ELF-1 (cell line): ENCODE results near the gene TJAP1.
"Not testable (repeated sequence)": the region's sequence is repeated elsewhere in the genome, so short reads cannot be mapped to it uniquely, and the experiment has no call there.

Experiments
- DNase-seq: peaks from one replicate; pipeline ENCODE4 v3.0.0-alpha.2; 2016; ENCODE audit warnings: low read depth, low spot score

TJAP1 gene

DNA sequence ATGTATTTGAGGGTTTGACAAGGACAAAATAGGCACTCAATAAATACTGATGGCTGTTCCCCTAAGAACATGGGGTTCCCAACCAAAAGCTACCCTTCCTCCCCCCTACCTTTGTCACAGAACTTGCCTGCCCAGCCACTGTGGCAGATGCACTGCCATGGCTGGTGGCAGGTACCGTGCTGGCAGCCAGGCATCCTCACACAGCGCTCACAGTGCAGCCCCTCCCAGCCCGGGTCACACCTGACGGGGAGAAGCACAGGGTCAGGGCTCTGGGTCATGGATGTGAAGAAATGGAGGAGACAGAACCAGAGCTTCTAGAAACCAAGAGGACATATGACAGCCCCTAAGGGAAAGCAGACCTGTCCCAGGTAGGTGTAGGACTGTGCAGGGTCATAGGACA lies 24.5 kb upstream of the TJAP1 start:
- no peak for DNase-seq

DNA sequence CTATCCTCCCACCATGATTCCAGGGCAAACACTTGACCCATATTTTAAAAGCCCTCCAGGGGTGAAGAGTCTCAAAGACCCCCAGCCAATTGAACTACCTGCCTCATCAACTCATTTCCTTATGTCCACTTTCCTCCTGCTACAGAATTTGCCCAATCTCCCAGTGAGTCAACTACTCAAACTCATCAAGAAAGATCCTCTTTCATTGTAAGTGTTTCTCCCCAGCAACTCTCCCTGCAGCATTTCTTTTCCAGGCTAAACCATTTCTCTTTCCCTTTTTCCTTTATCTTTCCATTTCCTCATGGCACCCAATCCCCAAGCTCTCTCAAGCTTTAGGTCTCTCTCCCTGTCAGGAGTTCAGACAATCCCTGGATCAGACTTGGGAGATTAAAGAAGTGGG lies 23.5 kb upstream of the TJAP1 start:
- no peak for DNase-seq

DNA sequence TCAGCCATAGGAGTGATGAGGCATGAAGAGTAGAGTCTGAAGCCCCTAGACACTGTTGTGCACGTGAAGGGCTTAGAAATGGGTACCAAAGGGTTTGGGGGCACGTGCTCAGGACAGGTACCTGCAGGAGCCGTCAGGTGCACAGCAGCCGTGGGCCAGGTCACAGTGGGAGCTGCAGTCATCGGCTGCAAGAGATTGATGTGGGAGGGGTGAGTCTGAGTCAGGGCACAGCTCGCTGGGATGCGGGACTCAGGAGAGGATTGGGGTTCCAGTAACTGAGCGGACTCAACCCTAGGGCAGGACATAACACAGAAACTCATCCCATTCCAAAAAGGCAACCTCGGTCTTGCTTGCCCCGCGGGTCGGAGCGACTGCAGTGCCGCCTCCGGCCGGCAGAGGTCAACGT lies 23.1 kb upstream of the TJAP1 start:
- DNase-seq, result no peak

DNA sequence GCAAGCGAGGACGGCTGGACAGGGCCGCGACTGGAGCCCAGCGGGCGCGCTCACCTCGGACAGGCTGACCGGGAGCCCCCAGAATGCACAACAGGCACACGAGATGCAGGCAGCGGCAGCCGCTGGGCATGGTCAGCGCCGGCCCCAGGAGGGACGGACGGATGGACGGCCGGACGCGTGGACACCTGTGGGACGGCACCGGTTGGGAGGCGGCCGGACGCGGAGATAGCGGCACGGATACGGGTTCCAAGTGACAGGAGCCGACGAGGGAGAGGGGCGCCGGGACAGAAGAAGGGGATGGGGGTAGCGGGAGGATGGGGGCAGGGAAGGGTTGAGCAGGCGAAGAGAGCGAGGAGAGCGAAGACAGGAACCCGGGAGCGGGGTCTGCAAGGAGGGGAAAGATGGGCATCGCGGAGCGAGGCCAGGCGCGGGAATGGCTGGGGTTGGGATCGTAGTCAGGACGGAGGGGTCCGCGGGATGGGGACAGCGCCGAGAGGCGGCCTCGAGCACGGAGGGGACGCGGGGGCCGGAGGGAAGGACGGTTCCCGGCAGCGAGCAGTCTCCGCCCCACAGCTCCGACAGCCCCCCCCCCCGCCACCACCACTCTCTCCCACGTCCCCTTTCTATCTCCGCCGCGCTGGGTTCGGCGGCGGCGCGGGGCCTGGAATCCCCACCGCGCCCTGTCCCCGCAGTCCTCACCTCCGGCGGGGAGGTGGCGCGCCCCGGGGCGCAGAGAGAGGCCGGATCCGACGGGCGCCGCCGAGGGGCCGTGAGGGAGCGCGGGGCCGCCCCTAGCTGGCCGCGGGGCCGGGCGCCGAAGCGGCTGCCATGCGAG lies 22.5 kb upstream of the TJAP1 start:
- DNase-seq, result peak; percentile 89

DNA sequence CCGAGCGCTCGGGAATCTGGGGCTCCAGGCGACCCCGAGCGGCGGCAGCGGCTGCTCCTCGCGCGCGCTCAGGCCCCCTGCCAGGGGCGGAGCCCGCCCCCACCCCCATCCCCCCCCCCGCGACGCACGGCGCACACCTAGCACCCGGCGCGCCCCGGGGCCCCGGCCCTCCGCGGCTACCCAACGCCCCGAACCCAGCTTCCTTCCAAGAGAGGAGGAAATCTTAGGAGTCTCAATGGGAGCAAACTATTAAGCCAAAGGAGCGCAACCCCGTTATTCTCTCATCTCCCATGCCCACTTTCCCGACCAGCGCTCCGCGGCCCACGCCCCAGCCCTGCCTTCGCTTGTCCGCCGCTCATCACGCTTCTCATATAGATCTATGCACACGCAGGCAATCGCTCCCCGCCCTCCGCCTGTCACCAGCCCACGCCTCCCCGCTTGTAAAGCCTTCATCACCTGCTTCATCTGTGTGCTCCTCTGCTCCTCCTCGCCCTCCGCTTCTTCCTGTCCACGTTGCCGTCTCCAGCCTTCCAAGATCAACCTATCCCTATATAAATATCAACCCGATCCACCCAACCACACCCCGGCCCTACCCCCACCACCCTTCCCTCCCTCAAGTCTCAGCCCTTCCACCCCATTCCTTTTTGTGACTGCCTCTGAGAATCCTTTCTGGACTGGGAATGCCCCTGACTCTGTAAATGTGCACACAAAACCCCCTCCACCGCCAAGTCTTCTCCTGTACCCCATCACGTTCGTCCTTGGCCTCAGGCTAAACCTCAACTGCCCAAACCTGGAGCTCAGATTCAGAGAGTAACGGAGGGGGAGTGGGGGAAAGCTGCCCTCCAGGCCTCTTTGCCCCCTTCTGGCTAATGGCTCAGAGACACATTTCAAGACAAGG lies 21.6 kb upstream of the TJAP1 start, which contains the start of gene DLK2:
Gene DLK2 (minus strand): TSS at position 18 of the 898 bp plus-strand sequence. CDS start 723 bp downstream, outside the sequence.
- DNase-seq, result peak; percentile 37

DNA sequence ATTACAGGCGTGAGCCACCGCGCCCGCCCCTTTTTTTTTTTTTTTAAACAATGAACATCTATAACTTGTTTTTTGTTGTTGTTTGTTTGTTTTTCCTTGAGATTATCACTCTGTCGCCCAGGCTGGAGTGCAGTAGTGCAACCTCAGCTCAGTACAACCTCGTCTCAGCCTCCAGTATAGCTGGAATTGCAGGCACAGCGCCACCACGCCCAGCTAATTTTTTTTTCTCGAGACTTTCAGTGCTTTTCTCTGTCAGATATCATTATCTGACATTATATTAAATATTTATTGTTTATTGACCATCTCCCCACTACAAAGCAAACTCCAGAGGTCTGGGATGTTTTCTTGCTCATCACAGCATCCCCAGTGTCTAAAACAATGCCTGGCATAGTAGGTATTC lies 19.7 kb upstream of the TJAP1 start:
- no peak for DNase-seq

DNA sequence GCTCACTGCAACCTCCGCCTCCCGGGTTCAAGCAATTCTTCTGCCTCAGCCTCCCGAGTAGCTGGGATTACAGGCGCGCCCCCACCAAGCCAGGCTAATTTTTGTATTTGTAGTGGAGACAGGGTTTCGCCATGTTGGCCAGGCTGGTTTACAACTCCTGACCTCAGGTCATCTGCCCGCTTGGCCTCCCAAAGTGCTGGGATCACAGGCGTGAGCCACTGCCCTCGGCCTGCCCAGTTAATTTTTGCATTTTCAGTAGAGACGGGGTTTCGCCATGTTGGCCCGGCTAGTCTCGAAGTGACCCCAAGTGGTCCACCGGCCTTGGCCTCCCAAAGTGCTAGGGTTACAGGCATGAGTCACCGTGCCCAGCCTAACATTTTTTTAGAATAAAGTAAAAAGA lies 19.2 kb upstream of the TJAP1 start:
- not testable (repeated sequence) for DNase-seq

DNA sequence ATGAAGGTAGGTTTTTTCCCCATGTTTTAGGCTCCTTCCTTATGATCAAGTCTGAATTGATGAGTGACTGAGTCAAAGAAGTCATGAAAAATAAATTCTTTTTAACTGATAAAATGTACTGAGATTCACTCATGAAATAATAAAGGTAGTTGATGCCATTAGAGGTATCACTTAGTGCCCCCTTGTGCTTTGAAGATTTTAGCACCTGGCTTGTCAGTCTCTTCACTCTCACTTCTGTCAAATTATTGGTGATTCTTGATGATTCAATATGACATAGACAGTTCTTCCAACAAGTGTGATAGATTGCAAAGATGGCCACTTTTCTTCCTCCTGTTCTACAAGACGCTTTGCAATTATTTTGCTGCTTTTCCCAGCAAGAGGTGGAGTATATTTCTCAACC lies 17.8 kb upstream of the TJAP1 start:
- no peak for DNase-seq

DNA sequence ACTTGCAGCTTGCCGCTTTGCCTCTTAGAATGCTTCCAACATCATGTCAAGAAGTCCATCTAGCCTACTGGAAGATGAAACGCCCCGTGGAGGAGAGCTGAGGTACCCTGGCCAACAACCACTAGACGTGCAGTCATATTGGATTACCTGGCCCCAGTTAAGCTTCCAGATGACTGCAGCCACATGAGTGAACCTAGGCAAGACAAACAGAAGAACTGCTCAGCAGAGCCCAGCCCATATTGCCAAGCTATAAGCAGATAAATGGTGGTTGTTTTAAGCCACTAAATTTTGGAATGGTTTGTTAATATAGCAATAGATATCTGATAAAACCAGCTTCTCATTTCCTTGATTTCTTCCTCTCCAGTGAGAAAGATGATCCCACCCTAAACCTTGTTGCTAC lies 17.3 kb upstream of the TJAP1 start:
- DNase-seq, result no peak

DNA sequence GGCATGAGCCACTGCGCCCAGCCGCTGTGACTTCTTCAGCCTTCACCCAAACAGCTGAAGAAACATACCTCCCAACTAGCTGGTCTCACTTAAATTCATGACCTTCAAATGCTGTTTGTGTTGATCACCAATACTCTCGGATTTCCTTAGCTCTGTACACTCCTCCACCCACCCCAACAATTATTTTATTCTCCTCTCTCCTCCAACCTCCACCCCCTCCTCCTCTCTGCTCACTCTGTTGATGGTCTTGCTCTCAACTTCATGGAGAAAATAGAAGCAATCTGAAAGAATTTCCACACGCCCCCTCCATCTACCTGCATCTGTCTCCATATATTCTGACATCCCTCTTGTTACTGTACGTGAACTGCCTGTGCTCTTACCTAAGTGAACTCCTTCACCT lies 15.4 kb upstream of the TJAP1 start:
- DNase-seq, result no peak

DNA sequence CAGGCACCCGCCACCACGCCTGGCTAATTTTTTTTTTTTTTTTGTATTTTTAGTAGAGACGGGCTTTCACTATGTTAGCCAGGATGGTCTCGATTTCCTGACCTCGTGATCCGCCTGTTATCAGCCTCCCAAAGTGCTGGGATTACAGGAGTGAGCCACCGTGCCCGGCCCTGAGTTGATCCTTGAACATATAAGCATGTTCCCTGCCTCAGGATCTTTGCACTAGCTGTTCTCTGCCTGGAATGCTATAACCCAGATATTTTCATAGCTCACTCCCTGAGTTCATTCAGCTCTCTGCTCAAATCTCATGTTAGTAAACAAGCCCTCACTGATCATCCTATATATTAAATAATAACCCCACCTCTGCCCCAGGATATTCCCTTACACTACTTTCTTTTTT lies 13.0 kb upstream of the TJAP1 start:
- no peak for DNase-seq

DNA sequence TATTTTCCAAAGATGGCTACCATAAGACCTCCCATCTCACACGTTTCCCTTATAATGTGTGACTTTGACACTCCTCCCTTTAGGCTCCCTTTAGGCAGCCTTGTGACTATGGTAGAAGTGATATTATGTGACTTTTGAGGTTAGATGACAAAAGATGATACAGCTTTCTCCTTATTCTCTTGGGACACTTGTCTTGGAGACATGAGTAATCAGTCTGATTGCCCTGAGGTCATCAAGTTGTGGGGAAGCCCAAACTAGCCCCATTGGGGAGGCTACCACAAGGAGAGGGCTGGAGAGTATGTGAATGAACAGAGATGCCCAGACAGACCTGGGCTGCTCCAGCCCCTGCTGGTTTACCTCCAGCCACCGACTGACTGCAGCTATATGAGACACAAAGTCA lies 11.4 kb upstream of the TJAP1 start:
- no peak for DNase-seq

DNA sequence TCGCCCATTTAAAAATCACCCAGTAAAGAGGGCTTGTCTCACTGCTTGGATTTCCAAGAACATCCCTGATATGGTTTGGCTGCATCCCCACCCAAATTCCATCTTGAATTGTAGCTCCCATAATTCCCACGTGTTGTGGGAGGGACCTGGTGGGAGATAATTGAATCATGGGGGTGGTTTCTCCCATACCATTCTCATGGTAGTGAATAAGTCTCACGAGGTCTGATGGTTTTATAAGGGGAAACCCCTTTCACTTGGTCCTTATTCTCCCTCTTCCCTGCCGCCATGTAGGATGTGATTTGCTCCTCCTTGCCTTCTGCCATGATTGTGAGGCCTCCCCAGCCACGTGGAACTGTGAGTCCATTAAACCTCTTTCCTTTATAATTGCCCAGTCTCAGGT lies 10.1 kb upstream of the TJAP1 start:
- DNase-seq, result not testable (repeated sequence)

DNA sequence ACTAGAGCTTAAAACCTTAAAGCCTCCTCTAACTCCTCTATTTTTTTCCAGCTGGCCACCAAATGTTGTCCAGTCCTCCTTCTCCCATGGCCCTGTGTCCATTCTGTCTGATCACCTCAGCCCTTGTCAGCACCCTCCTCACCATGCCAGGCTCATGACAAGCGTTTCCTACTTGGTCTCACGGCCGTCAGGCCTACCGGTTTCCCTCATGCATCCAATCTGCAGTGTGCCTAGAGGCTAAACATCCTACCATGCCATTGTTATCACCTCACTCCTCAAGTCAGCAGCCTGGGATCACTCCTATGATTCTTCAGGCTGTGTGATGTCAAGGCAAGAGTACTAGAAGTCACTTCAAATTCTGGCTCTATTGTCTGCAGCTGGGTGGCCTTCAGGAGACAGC lies 9.6 kb upstream of the TJAP1 start:
- peak; percentile 62 for DNase-seq

DNA sequence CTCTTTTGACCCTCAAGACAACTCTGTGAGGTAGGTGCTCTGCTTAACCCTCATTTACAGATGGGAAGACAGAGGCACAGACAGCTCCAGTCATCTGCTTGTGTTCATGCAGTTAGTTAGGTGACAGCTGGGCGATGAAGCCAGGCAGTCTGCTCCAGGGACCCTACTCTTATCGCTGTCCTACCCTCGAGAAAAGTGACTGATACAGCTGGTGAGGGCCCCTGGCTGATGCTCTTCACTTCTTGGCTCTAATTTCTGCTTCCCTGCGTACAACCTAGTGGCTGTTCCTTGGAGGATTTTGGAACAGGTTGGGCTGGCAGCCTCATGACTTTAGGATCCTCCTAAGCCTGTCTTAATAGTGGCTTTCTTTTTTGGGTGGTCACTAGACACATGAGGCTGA lies 9.1 kb upstream of the TJAP1 start:
- no peak for DNase-seq

DNA sequence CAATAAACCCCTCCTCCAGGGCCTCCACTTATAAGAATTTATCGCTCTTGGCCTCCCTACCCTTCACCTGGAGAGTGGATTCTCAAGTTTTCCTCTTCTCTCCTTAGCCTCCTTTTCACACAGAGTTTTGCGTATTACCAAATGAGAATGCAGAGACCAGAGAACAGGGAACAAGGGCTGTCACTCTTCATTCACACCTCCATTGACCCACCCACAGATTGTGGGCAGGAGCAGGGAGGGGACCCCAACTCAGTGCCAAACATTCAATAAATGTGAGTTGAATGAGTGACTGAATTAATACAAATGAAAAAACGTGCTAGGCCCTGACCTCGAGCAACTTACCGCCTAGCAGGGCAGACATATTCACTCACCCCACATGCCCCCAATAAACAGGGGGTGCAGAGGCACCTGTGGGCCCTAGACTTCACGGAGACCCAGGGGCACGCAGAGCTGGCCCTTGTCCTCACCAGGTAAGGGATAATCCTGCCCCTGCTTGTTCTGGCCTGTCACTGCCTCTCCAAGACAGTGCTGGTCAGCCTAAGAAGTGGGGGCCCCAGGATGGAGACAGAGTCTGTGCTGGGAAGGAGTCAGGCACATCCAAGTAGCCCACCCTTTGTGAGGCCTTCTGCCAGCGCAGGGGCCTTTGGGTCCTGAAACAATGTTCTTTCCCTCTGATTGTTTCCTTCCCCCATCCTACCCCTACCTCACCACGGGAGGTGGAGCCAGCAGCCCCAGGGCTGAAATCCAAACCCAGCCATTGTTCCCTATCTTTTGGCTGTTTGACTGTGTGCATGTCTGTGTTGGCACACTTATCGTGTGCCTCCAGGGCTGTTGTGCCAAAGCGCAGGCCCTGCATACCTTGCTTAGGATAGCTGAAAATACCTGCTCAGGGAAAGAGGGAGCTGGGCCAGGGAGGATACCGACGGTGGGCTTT lies 8.4 kb upstream of the TJAP1 start:
- peak; percentile 93 for DNase-seq

DNA sequence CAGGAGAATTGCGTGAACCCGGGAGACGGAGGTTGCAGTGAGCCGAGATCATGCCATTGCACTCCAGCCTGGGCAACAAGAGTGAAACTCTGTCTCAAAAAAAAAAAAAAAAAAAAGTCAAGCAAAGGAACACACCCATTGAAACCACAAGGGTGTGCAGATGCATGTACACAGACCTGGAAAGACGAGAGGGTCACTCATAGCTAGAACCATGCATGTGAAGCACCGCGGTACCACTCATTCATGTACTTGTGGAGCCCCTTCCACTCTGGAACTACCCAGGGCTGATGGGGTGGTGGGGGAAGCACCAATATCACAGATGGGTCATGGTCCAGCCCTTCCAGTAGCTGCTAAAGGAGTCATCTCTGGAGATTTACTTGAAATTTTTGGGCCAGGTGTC lies 7.4 kb upstream of the TJAP1 start:
- DNase-seq, result no peak

DNA sequence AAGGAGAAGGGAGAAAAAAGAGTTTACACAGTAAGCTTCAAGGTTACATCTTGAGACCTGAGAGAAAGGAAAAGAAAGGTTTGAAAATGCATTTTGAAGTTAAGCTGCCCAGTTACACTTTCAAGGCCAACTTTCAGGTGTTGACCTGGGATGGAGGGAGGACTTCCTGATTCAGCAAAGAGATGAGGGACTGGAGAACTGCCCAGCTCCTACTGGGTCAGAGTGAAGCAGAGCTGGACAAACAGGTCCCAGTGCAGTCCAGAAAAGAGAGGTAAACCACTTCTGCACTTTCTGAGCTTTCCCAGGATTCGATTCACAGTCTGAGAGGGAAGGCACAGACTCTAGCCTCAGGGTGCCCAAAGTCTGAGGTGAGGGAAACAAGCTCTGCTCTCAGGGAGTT lies 6.0 kb upstream of the TJAP1 start:
- DNase-seq, result peak; percentile 53

DNA sequence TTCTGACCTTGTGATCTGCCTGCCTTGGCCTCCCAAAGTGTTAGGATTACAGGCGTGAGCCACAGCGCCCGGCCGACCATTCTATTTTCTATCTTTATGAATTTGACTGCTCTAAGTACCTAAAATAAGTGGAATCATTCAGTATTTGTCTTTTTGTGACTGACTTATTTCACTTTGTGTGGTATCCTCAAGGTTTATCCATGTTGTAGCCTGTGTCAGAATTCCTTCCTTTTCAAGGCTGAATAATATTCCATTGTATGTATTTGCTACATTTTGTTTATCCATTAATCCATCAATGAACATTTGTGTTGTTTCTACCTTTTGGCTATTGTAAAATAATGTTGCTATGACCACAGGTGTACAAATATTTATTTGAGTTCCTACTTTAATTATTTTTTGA lies 4.9 kb upstream of the TJAP1 start:
- DNase-seq, result no peak

DNA sequence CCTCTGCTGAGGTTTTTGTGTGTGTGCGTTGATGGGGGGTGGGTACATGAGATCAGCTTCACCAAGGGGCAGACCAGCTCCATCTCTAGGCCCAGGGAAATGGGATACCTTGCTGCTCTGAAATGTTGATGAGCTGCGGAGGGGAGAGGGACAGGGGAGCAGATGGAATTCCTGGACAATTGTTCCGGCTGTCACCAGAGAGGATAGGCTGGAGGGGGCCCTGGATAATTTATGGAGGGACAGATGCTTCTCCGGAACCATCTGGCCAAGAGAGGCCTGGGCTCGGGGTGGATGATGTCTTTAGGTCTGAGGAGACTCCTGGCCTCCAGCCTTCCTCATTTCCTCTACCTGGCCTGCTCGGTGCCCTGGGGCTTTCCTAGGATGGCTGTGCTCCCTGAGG lies 1.9 kb upstream of the TJAP1 start:
- no peak for DNase-seq

DNA sequence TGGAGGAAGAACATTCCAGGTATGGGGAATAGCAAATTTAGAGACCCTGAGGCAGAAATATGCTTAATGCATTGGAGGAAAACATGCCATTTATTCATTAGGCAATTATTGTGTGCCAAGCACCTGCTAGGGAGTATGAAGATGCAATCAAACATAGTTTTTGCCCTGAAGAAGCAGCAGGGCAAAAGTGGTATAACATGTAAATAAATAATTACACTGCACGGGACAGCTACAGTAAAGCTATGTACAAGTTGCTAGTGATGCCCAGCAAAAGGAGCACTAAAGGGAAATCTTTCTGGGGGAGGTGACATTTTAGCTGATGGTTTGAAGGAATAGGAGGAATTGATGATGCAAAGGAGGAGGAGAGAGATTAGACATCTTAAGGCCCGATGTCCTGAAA lies 624 bp upstream of the TJAP1 start:
- DNase-seq, result no peak

DNA sequence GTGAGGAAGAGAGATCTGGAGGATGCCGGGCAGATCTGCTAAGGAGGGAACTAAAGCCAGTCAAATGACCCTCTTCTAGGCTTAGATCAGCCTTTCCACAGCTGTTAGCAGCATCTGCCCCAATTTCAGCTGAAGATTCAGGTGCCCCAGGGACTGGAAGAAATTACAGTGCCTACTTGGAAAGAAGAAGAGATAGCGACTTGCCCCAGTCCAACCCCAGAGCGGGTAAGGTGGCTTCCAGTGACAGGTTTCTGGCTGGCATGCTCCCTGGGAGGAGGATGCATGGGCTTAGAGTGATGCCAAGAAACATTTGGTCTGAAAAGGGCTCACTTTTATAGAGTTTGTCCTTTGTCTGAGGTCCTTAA lies 620 bp downstream of the TJAP1 start:
- no peak for DNase-seq
